ENCODE data around the gene PTPN4. TPM values are rescaled to one million over a fixed set of nuclear protein-coding genes. Genes with fewer than 3 reads are reported as not detected.

PTPN4 gene
- total and polyA plus RNA-seq, 8 donors, result 22.0 to 48.4 (median 28.9) TPM

- DNase-seq, result no peak
- ATAC-seq, result no peak
- H3K4me3 ChIP-seq, result no peak overlapping the region
- H3K9me3 ChIP-seq, result no peaks in the 10 kb centered on the region
- H3K27me3 ChIP-seq, result no peaks in the 10 kb centered on the region
- no peak for TF ChIP-seq CTCF (IDR thresholded peaks at IDR 0.05)
- no peak overlapping the region for H3K27ac ChIP-seq
- intact Hi-C loops (cut with DNase I), result no loop called here
- no peaks in the 10 kb centered on the region for H3K36me3 ChIP-seq
- no peaks in the 10 kb centered on the region for H3K4me1 ChIP-seq
These were observed 99.8 kb downstream of the PTPN4 start for GRCh38 chr2:119859528-119859927.

- Histone ChIP-seq H3K27me3 (no peaks in the 10 kb centered on the region), H3K4me1 (no peaks in the 10 kb centered on the region), H3K27ac (no peak overlapping the region), H3K9me3 (no peaks in the 10 kb centered on the region), H3K36me3 (no peaks in the 10 kb centered on the region), H3K4me3 (no peak overlapping the region)
- TF ChIP-seq CTCF (IDR thresholded peaks at IDR 0.05), result no peak
- intact Hi-C loops (cut with DNase I), result no loop called here
- no peak for DNase-seq
- ATAC-seq, result no peak
These were observed 101.2 kb downstream of the PTPN4 start for GRCh38 chr2:119860924-119861323.

- no peaks in the 10 kb centered on the region for H3K36me3 ChIP-seq
- H3K4me3 ChIP-seq, result no peak overlapping the region
- H3K27me3 ChIP-seq, result no peaks in the 10 kb centered on the region
- intact Hi-C loops (cut with DNase I), result no loop called here
- no peak for DNase-seq
- no peaks in the 10 kb centered on the region for H3K4me1 ChIP-seq
- H3K9me3 ChIP-seq, result no peaks in the 10 kb centered on the region
- TF ChIP-seq CTCF (IDR thresholded peaks at IDR 0.05), result no peak
- H3K27ac ChIP-seq, result no peak overlapping the region
- no peak for ATAC-seq
These were observed 102.6 kb downstream of the PTPN4 start for GRCh38 chr2:119862127-119862889.

- Histone ChIP-seq H3K4me1 (no peaks in the 10 kb centered on the region), H3K9me3 (no peaks in the 10 kb centered on the region), H3K27me3 (no peaks in the 10 kb centered on the region), H3K27ac (no peak overlapping the region), H3K36me3 (no peaks in the 10 kb centered on the region), H3K4me3 (no peak overlapping the region)
- no peak for TF ChIP-seq CTCF (IDR thresholded peaks at IDR 0.05)
- DNase-seq (no peak), ATAC-seq (peak; percentile 50)
- intact Hi-C loops (cut with DNase I), result no loop called here
These were observed 104.6 kb downstream of the PTPN4 start for GRCh38 chr2:119864318-119864717.

- Histone ChIP-seq H3K9me3 (no peaks in the 10 kb centered on the region), H3K27me3 (no peaks in the 10 kb centered on the region), H3K4me1 (no peaks in the 10 kb centered on the region), H3K36me3 (no peaks in the 10 kb centered on the region), H3K27ac (no peak overlapping the region), H3K4me3 (no peak overlapping the region)
- intact Hi-C loops (cut with DNase I), result no loop called here
- no peak for TF ChIP-seq CTCF (IDR thresholded peaks at IDR 0.05)
- DNase-seq, result no peak
- no peak for ATAC-seq
These were observed 112.0 kb downstream of the PTPN4 start for GRCh38 chr2:119871725-119872124.

All from left lung (tissue), 10 donors.